Gastrocnemius medialis (tissue), 4 donors: ENCODE measurements around the gene GNAI2.

Experiments used
- CTCF ChIP-seq, 5 experiments: fragments of 450-650 bp in 3 of 5; fragments of 200-600 bp in 2 of 5; sonication (generic) in 2 of 5; IDR thresholded peaks in 4 of 5; conservative IDR thresholded peaks in 1 of 5; 1 replicate in 4 of 5; 2 replicates in 1 of 5; pipeline ENCODE4 v1.5.1; 2016 to 2019; ENCODE audit warnings: antibody characterized with exemption in 5 of 5, mild to moderate bottlenecking in 3 of 5, moderate library complexity in 3 of 5
- POLR2A ChIP-seq, 2 donors: fragments of 450-650 bp; IDR thresholded peaks; one replicate each; pipeline ENCODE4 v1.6.1; 2017; ENCODE audit warnings: antibody characterized with exemption in 2 of 2, mild to moderate bottlenecking in 2 of 2, moderate library complexity in 2 of 2

GRCh38 chr3:50298836-50299637 is 63.0 kb downstream of the GNAI2 start, which contains the start of the genes HYAL3 and NAA80:
- peak; percentile 43 to 62 (median 51) for TF ChIP-seq CTCF (IDR thresholded peaks at IDR 0.05 in 4 of 5, conservative IDR thresholded peaks at IDR 0.05 in 1 of 5)
- peak; percentile 94 to 96 for TF ChIP-seq POLR2A (IDR thresholded peaks at IDR 0.05)
